Measurements from ENCODE around the gene MAS1.

Gene MAS1

DNA sequence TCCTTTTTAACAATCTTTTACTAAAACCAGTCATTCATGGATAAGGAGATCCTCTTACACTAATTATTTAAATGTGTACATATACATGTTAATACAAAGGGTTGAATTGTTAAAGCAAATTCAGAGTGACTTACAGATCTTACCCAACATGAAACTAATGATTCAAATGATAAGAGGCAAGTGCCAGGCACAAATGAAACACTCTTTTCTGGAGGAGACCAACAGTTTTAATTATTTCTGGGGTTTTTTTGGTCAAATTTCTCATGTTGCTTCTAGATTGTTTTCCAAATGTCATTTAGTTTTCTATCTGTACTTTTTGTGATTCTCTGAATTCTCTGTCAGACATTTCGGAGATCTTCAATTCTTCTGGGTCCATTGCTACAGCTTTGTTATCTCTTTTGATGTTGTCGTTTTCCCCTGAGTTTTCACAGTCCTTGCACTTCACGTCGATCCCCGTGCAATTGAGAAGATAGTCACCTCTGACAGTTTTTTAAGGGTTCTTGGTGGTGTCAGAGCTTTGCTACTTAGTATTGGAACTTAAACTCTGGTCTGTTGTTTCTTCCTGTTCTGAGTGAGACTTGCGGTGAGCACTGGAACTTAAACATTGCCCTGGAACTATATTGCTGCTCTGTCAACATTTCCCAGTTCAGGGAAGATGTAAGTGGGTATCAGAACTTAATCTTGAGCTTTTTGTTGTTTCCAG is 23.2 kb downstream of the MAS1 start (continued):
- TF ChIP-seq, protein P1, sequence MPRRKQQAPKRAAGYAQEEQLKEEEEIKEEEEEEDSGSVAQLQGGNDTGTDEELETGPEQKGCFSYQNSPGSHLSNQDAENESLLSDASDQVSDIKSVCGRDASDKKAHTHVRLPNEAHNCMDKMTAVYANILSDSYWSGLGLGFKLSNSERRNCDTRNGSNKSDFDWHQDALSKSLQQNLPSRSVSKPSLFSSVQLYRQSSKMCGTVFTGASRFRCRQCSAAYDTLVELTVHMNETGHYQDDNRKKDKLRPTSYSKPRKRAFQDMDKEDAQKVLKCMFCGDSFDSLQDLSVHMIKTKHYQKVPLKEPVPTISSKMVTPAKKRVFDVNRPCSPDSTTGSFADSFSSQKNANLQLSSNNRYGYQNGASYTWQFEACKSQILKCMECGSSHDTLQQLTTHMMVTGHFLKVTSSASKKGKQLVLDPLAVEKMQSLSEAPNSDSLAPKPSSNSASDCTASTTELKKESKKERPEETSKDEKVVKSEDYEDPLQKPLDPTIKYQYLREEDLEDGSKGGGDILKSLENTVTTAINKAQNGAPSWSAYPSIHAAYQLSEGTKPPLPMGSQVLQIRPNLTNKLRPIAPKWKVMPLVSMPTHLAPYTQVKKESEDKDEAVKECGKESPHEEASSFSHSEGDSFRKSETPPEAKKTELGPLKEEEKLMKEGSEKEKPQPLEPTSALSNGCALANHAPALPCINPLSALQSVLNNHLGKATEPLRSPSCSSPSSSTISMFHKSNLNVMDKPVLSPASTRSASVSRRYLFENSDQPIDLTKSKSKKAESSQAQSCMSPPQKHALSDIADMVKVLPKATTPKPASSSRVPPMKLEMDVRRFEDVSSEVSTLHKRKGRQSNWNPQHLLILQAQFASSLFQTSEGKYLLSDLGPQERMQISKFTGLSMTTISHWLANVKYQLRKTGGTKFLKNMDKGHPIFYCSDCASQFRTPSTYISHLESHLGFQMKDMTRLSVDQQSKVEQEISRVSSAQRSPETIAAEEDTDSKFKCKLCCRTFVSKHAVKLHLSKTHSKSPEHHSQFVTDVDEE (CRISPR knock-in tag; IDR thresholded peaks at IDR 0.05) = no peak
- TF ChIP-seq RARB (CRISPR knock-in tag; IDR thresholded peaks at IDR 0.05) = no peak
- no peak for TF ChIP-seq ISL1 (CRISPR knock-in tag; IDR thresholded peaks at IDR 0.05)
- no peak for TF ChIP-seq ZC3H10 (CRISPR knock-in tag; IDR thresholded peaks at IDR 0.05)

DNA sequence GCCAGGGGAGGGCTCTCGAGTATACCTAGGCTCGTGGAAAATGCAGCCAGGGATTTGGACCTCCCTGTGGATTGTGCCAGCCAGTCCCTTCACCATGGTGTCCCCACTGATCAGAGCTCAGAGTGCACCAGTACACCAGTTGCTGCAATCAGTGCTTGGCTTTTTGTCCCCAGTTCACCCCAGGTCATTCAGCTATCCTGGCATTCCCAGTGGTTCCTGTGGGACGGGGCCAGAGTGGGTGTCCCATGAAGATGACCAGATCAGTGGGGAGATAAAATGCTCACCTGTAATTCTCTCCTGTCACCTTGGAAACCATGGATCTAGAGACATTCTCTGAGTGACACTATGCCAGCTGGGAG is 23.8 kb downstream of the MAS1 start:
- no peak for ATAC-seq
- TF ChIP-seq ARNTL (CRISPR knock-in tag; IDR thresholded peaks at IDR 0.05; ENCODE audit: borderline replicate concordance, low read depth) (no peak), ZNF70 (CRISPR knock-in tag; IDR thresholded peaks at IDR 0.05) (no peak), ZFP3 (CRISPR knock-in tag; IDR thresholded peaks at IDR 0.05) (no peak), OSR1 (CRISPR knock-in tag; IDR thresholded peaks at IDR 0.05) (no peak), TCF4 (CRISPR knock-in tag; IDR thresholded peaks at IDR 0.05; ENCODE audit: borderline replicate concordance) (no peak), ESRRG (CRISPR knock-in tag; IDR thresholded peaks at IDR 0.05) (no peak), ZFP30 (CRISPR knock-in tag; IDR thresholded peaks at IDR 0.05) (no peak), TOX (CRISPR knock-in tag; IDR thresholded peaks at IDR 0.05; ENCODE audit: borderline replicate concordance) (no peak), ZC3H10 (CRISPR knock-in tag; IDR thresholded peaks at IDR 0.05) (no peak), ZNF565 (CRISPR knock-in tag; conservative IDR thresholded peaks at IDR 0.05; ENCODE audit: low read depth) (no peak), ISL1 (CRISPR knock-in tag; IDR thresholded peaks at IDR 0.05) (no peak), RARB (CRISPR knock-in tag; IDR thresholded peaks at IDR 0.05) (no peak), ZNF8 (CRISPR knock-in tag; IDR thresholded peaks at IDR 0.05) (no peak), BACH2 (CRISPR knock-in tag; IDR thresholded peaks at IDR 0.05; ENCODE audit: borderline replicate concordance) (no peak)
- TF ChIP-seq, protein P2, sequence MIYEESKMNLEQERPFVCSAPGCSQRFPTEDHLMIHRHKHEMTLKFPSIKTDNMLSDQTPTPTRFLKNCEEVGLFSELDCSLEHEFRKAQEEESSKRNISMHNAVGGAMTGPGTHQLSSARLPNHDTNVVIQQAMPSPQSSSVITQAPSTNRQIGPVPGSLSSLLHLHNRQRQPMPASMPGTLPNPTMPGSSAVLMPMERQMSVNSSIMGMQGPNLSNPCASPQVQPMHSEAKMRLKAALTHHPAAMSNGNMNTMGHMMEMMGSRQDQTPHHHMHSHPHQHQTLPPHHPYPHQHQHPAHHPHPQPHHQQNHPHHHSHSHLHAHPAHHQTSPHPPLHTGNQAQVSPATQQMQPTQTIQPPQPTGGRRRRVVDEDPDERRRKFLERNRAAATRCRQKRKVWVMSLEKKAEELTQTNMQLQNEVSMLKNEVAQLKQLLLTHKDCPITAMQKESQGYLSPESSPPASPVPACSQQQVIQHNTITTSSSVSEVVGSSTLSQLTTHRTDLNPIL (CRISPR knock-in tag; IDR thresholded peaks at IDR 0.05; ENCODE audit: low read depth) = no peak
- TF ChIP-seq, protein P3, sequence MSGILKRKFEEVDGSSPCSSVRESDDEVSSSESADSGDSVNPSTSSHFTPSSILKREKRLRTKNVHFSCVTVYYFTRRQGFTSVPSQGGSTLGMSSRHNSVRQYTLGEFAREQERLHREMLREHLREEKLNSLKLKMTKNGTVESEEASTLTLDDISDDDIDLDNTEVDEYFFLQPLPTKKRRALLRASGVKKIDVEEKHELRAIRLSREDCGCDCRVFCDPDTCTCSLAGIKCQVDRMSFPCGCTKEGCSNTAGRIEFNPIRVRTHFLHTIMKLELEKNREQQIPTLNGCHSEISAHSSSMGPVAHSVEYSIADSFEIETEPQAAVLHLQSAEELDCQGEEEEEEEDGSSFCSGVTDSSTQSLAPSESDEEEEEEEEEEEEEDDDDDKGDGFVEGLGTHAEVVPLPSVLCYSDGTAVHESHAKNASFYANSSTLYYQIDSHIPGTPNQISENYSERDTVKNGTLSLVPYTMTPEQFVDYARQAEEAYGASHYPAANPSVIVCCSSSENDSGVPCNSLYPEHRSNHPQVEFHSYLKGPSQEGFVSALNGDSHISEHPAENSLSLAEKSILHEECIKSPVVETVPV (CRISPR knock-in tag; IDR thresholded peaks at IDR 0.05) = no peak

DNA sequence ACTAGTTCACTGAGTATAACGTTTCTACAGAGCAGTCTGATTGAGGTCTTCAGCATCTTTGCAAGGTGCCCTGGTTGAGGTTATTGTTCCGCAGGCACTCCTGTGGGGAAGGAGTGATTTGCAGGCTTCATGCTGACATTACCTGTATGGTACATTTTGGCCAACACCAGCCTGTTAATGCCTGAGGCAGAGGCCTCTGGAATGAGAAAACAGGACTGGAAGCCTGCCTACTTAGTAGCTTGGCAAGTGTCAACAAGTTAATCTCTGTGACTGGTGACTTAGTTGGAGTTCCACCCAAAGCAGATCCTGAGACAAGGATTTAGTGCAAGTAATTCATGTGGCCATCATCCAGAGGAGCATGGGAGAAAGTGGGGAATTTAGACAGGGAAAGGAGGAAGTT is 24.6 kb downstream of the MAS1 start:
- no peak for ATAC-seq
- TF ChIP-seq ARNTL (CRISPR knock-in tag; IDR thresholded peaks at IDR 0.05; ENCODE audit: borderline replicate concordance, low read depth) = no peak

GRCh38 chr6:159916237-159916636 is 25.4 kb downstream of the MAS1 start:
- ATAC-seq = no peak
- no peak for TF ChIP-seq ARNTL (CRISPR knock-in tag; IDR thresholded peaks at IDR 0.05; ENCODE audit: borderline replicate concordance, low read depth)
- TF ChIP-seq, protein P1 (CRISPR knock-in tag; IDR thresholded peaks at IDR 0.05) = no peak
- TF ChIP-seq BACH2 (CRISPR knock-in tag; IDR thresholded peaks at IDR 0.05; ENCODE audit: borderline replicate concordance) = no peak
- no peak for TF ChIP-seq SNAI2 (CRISPR knock-in tag; IDR thresholded peaks at IDR 0.05)
- TF ChIP-seq ZC3H10 (CRISPR knock-in tag; IDR thresholded peaks at IDR 0.05) = no peak
- no peak for TF ChIP-seq RARB (CRISPR knock-in tag; IDR thresholded peaks at IDR 0.05)
- no peak for TF ChIP-seq ZNF565 (CRISPR knock-in tag; conservative IDR thresholded peaks at IDR 0.05; ENCODE audit: low read depth)
- TF ChIP-seq ESRRG (CRISPR knock-in tag; IDR thresholded peaks at IDR 0.05) = no peak
- TF ChIP-seq, protein P4, sequence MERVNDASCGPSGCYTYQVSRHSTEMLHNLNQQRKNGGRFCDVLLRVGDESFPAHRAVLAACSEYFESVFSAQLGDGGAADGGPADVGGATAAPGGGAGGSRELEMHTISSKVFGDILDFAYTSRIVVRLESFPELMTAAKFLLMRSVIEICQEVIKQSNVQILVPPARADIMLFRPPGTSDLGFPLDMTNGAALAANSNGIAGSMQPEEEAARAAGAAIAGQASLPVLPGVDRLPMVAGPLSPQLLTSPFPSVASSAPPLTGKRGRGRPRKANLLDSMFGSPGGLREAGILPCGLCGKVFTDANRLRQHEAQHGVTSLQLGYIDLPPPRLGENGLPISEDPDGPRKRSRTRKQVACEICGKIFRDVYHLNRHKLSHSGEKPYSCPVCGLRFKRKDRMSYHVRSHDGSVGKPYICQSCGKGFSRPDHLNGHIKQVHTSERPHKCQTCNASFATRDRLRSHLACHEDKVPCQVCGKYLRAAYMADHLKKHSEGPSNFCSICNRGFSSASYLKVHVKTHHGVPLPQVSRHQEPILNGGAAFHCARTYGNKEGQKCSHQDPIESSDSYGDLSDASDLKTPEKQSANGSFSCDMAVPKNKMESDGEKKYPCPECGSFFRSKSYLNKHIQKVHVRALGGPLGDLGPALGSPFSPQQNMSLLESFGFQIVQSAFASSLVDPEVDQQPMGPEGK (CRISPR knock-in tag; IDR thresholded peaks at IDR 0.05; ENCODE audit: borderline replicate concordance) = no peak
- no peak for TF ChIP-seq CSDC2 (CRISPR knock-in tag; IDR thresholded peaks at IDR 0.05)
- no peak for TF ChIP-seq GLIS3 (CRISPR knock-in tag; IDR thresholded peaks at IDR 0.05)
- no peak for TF ChIP-seq OSR1 (CRISPR knock-in tag; IDR thresholded peaks at IDR 0.05)
- TF ChIP-seq ZFP3 (CRISPR knock-in tag; IDR thresholded peaks at IDR 0.05) = no peak
- no peak for TF ChIP-seq TCF4 (CRISPR knock-in tag; IDR thresholded peaks at IDR 0.05; ENCODE audit: borderline replicate concordance)
- no peak for TF ChIP-seq ZNF8 (CRISPR knock-in tag; IDR thresholded peaks at IDR 0.05)
- no peak for TF ChIP-seq ISL1 (CRISPR knock-in tag; IDR thresholded peaks at IDR 0.05)
- no peak for TF ChIP-seq ZNF70 (CRISPR knock-in tag; IDR thresholded peaks at IDR 0.05)
- TF ChIP-seq, protein P3 (CRISPR knock-in tag; IDR thresholded peaks at IDR 0.05) = no peak
- no peak for TF ChIP-seq TOX (CRISPR knock-in tag; IDR thresholded peaks at IDR 0.05; ENCODE audit: borderline replicate concordance)
